PC-3 (cell line): Measurements from ENCODE around the gene GRWD1. TPM values are rescaled to one million over a fixed set of nuclear protein-coding genes. Genes with fewer than 3 reads are reported as not detected.

Experiments used
- ATAC-seq: fragments of 200-7000 bp; cut with Tn5 transposase; 2 replicates; pipeline ENCODE4 v1.9.1; 2020; ENCODE audit warnings: mild to moderate bottlenecking, moderate library complexity
- BruUV-seq: library from RNA; stranded (reverse); fragments of 400-500 nt; replicated peaks from 2 replicates; lab custom pipeline; 2021; lab: Mats Ljungman, UMichigan
- CTCF ChIA-PET: fragments of 300-600 bp; sonication (Branson Sonifier 250); formaldehyde crosslinking; loops from one replicate; lab custom pipeline; 2022; ENCODE audit warnings: antibody characterized with exemption; lab: Charles Lee
- POLR2A ChIA-PET: fragments of 300-600 bp; sonication (Branson Sonifier 250); formaldehyde crosslinking; loops from one replicate; lab custom pipeline; 2022; ENCODE audit warnings: antibody characterized with exemption; ENCODE audit not compliant: unreplicated experiment; lab: Charles Lee
- DNase-seq: peaks from one replicate; pipeline ENCODE4 v3.0.0-alpha.2; 2015
- H2AFZ ChIP-seq: fragments of 300-600 bp; sonication (generic); 2 replicates; pipeline ENCODE4 v1.6.0; 2016; ENCODE audit warnings: antibody characterized with exemption, low read length
- H3F3A ChIP-seq: fragments of 300-600 bp; sonication (generic); one replicate; pipeline ENCODE4 v1.6.0; 2017; ENCODE audit warnings: antibody characterized with exemption, low read length, control low read depth, mild to moderate bottlenecking; ENCODE audit not compliant: unreplicated experiment
- H3K27ac ChIP-seq: fragments of 300-600 bp; sonication (generic); 2 replicates; pipeline ENCODE4 v1.5.1; 2016; ENCODE audit warnings: mild to moderate bottlenecking, low read length
- H3K27me3 ChIP-seq: fragments of 300-600 bp; sonication (generic); 2 replicates; pipeline ENCODE4 v1.6.1; 2016; ENCODE audit warnings: low read length, mixed read lengths
- H3K36me3 ChIP-seq: fragments of 300-600 bp; sonication (generic); 2 replicates; pipeline ENCODE4 v1.6.1; 2016; ENCODE audit warnings: low read depth, mixed run types, low read length, mixed read lengths
- H3K4me1 ChIP-seq: fragments of 300-600 bp; sonication (generic); 2 replicates; pipeline ENCODE4 v1.5.1; 2016; ENCODE audit warnings: low read length; ENCODE audit not compliant: insufficient read depth
- H3K4me2 ChIP-seq: fragments of 300-600 bp; sonication (generic); 2 replicates; pipeline ENCODE4 v1.6.0; 2016; ENCODE audit warnings: low read length
- H3K4me3 ChIP-seq: fragments of 300-600 bp; sonication (generic); 2 replicates; pipeline ENCODE4 v1.5.1; 2016; ENCODE audit warnings: mild to moderate bottlenecking, low read length, mixed read lengths
- H3K79me2 ChIP-seq: fragments of 300-600 bp; sonication (generic); 2 replicates; pipeline ENCODE4 v1.6.1; 2017; ENCODE audit warnings: low read length, mixed read lengths
- H3K9ac ChIP-seq: fragments of 300-600 bp; sonication (generic); 2 replicates; pipeline ENCODE4 v1.6.0; 2016; ENCODE audit warnings: mild to moderate bottlenecking, low read length
- H3K9me2 ChIP-seq: fragments of 300-600 bp; sonication (generic); replicated peaks from 2 replicates; pipeline ENCODE4 v1.6.1; 2016; ENCODE audit warnings: mixed run types, low read length, mixed read lengths
- H3K9me3 ChIP-seq: fragments of 300-600 bp; sonication (generic); 2 replicates; pipeline ENCODE4 v1.6.1; 2016; ENCODE audit warnings: low read length, mixed read lengths
- H4K20me1 ChIP-seq: fragments of 300-600 bp; sonication (generic); 2 replicates; pipeline ENCODE4 v1.6.1; 2016; ENCODE audit warnings: low read length, mixed read lengths
- EZH2 ChIP-seq: fragments of 300-600 bp; sonication (generic); IDR thresholded peaks from one replicate; pipeline ENCODE4 v1.6.1; 2017; ENCODE audit warnings: antibody characterized with exemption, mild to moderate bottlenecking, low read length; ENCODE audit not compliant: unreplicated experiment
- EZH2phosphoT487 ChIP-seq: fragments of 300-600 bp; sonication (generic); IDR thresholded peaks from 2 replicates; pipeline ENCODE4 v1.6.1; 2018; ENCODE audit warnings: mild to moderate bottlenecking, antibody characterized with exemption, low read length, borderline replicate concordance
- intact Hi-C: fragments of 100-400 bp; cut with micrococcal nuclease; formaldehyde crosslinking; loops from 2 replicates; pipeline ENCODE4 v1.9.0; 2023
- total RNA-seq: library from RNA; depleted of rRNA; stranded (reverse); fragments of >200 nt; gene quantifications from 2 replicates; pipeline ENCODE4 v1.2.3, GENCODE V29; 2014
- TF ChIP-seq, protein P1 (sequence below): fragments of 300-600 bp; sonication (generic); conservative IDR thresholded peaks from 2 replicates; pipeline ENCODE4 v1.5.1; 2017; ENCODE audit warnings: antibody characterized with exemption, low read depth, mild to moderate bottlenecking, low read length

Gene GRWD1
- total RNA-seq, 1 experiment from 2014 or later: 33.2 TPM

DNA sequence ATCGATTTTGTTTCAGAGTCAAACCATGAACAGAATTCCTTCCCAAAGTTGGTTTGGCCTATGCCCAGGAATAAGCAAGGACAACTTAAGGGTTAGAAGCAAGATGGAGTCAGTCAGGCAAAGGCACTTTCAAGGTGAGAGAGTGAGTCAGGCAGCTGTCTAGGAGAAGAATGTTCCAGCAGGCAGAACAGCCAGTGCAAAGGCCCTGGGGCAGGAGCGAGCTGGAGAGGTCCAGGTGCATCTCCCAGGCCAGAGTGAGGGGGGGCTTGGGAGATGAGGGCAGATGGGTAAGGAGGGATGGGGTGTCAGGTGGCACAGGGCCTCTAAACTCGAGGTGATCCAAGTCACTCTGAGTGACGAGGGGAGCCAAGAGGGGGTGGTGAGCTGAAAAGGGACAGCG, 9.2 kb upstream of the GRWD1 start:
- TF ChIP-seq, protein P1, sequence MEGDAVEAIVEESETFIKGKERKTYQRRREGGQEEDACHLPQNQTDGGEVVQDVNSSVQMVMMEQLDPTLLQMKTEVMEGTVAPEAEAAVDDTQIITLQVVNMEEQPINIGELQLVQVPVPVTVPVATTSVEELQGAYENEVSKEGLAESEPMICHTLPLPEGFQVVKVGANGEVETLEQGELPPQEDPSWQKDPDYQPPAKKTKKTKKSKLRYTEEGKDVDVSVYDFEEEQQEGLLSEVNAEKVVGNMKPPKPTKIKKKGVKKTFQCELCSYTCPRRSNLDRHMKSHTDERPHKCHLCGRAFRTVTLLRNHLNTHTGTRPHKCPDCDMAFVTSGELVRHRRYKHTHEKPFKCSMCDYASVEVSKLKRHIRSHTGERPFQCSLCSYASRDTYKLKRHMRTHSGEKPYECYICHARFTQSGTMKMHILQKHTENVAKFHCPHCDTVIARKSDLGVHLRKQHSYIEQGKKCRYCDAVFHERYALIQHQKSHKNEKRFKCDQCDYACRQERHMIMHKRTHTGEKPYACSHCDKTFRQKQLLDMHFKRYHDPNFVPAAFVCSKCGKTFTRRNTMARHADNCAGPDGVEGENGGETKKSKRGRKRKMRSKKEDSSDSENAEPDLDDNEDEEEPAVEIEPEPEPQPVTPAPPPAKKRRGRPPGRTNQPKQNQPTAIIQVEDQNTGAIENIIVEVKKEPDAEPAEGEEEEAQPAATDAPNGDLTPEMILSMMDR: no peak
- no peak for TF ChIP-seq EZH2
- TF ChIP-seq EZH2phosphoT487: no peak
- Histone ChIP-seq H3K9ac (no peak overlapping the region), H3F3A (no peaks in the 10 kb centered on the region), H3K79me2 (no peaks in the 10 kb centered on the region), H4K20me1 (no peaks in the 10 kb centered on the region), H3K9me2 (no peaks in the 10 kb centered on the region), H3K4me3 (no peak overlapping the region), H3K4me1 (no peaks in the 10 kb centered on the region), H3K4me2 (no peak overlapping the region), H3K27ac (no peak overlapping the region), H3K9me3 (no peaks in the 10 kb centered on the region), H3K27me3 (no peaks in the 10 kb centered on the region), H2AFZ (no peak overlapping the region), H3K36me3 (no peaks in the 10 kb centered on the region)
- intact Hi-C loops: no loop called here
- no peak for ATAC-seq
- CTCF ChIA-PET: no interaction called here
- no peak for DNase-seq
- POLR2A ChIA-PET: no interaction called here
- BruUV-seq: no TSS peak

DNA sequence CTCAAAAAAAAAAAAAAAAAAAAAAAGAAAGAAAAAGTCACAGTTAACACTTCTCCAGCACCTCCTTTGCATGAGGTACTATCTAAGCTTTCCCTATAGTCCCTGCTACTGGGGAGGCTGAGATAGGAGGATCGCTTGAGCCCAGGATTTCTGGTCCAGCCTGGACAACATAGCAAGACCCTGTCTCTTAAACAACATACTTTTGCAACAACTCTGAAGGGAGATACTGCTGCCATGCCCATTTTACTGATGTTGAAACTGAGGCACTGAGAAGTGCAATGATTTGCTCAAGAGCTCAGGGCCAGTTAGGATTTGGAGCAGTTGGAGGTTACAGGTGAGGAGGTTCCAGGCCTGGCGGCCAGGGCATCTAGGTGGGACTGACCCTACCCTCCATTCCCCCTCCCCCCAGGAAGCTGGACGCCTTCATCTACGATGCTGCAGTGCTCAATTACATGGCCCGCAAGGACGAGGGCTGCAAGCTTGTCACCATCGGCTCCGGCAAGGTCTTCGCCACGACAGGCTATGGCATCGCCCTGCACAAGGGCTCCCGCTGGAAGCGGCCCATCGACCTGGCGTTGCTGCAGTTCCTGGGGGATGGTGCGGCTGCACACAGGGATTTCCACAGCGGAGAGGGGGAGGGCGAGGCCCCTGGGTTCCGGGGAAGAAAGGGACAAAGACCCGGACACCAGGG, 4.3 kb upstream of the GRWD1 start:
- ATAC-seq (no peak), DNase-seq (no peak)
- no peaks in the 10 kb centered on the region for H3K9me3 ChIP-seq
- no peak for TF ChIP-seq EZH2phosphoT487
- no peak for TF ChIP-seq EZH2
- TF ChIP-seq, protein P1: no peak
- no peak overlapping the region for H3K9ac ChIP-seq
- H3K4me3 ChIP-seq: no peak overlapping the region
- H3K27me3 ChIP-seq: no peaks in the 10 kb centered on the region
- no peaks in the 10 kb centered on the region for H3F3A ChIP-seq
- intact Hi-C loops: no loop called here
- no peak overlapping the region for H3K27ac ChIP-seq
- H3K36me3 ChIP-seq: no peaks in the 10 kb centered on the region
- H2AFZ ChIP-seq: no peak overlapping the region
- BruUV-seq: no TSS peak
- no peaks in the 10 kb centered on the region for H3K9me2 ChIP-seq
- peaks cover 11% of the 10 kb centered on the region; the same call in 1 of the 2 replicates for H3K4me1 ChIP-seq
- H3K79me2 ChIP-seq: peaks cover 7% of the 10 kb centered on the region
- POLR2A ChIA-PET: no interaction called here
- CTCF ChIA-PET: no interaction called here
- no peak overlapping the region for H3K4me2 ChIP-seq
- no peaks in the 10 kb centered on the region for H4K20me1 ChIP-seq

DNA sequence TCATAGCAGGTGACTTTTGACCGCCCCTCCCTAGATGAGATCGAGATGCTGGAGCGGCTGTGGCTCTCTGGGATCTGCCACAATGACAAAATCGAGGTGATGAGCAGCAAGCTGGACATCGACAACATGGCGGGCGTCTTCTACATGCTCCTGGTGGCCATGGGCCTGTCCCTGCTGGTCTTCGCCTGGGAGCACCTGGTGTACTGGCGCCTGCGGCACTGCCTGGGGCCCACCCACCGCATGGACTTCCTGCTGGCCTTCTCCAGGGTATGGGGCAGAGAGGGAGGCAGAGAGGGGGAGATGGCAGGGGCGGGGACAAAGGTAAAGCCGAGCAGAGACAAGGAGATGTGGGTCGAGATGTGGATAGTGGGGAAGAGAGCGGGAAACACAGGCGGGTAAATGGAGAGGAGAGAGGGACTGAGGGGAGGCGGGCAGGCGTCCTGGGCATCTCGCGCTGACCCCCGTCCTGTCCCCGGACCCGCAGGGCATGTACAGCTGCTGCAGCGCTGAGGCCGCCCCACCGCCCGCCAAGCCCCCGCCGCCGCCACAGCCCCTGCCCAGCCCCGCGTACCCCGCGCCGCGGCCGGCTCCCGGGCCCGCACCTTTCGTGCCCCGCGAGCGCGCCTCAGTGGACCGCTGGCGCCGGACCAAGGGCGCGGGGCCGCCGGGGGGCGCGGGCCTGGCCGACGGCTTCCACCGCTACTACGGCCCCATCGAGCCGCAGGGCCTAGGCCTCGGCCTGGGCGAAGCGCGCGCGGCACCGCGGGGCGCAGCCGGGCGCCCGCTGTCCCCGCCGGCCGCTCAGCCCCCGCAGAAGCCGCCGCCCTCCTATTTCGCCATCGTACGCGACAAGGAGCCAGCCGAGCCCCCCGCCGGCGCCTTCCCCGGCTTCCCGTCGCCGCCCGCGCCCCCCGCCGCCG, 3.4 kb upstream of the GRWD1 start:
- no peaks in the 10 kb centered on the region for H3K9me2 ChIP-seq
- TF ChIP-seq EZH2phosphoT487 (no peak), EZH2 (no peak)
- TF ChIP-seq, protein P1: no peak
- no peak overlapping the region for H3K9ac ChIP-seq
- DNase-seq (no peak), ATAC-seq (no peak)
- H4K20me1 ChIP-seq: no peaks in the 10 kb centered on the region
- no peaks in the 10 kb centered on the region for H3K9me3 ChIP-seq
- H3K79me2 ChIP-seq: peaks cover 14% of the 10 kb centered on the region
- no peak overlapping the region for H3K4me2 ChIP-seq
- ChIA-PET POLR2A (no interaction called here), CTCF (no interaction called here)
- H3K27ac ChIP-seq: no peak overlapping the region
- peaks cover 14% of the 10 kb centered on the region; the same call in 1 of the 2 replicates for H3K4me1 ChIP-seq
- no peak overlapping the region for H2AFZ ChIP-seq
- H3K36me3 ChIP-seq: peaks cover 2% of the 10 kb centered on the region; the same call in 1 of the 2 replicates
- H3K4me3 ChIP-seq: no peak overlapping the region
- H3K27me3 ChIP-seq: no peaks in the 10 kb centered on the region
- intact Hi-C loops: no loop called here
- BruUV-seq: no TSS peak
- no peaks in the 10 kb centered on the region for H3F3A ChIP-seq
